Parathyroid adenoma (tissue), 2 donors: ENCODE results near the gene MSH3.

Experiments
- H2AFZ ChIP-seq: fragments of 300-600 bp; sonication (generic); one replicate; pipeline ENCODE4 v1.7.0; 2017; ENCODE audit warnings: antibody characterized with exemption, mild to moderate bottlenecking
- H3K27ac ChIP-seq: fragments of 300-600 bp; sonication (generic); one replicate; pipeline ENCODE4 v1.7.0; 2017
- H3K27me3 ChIP-seq: fragments of 300-600 bp; sonication (generic); one replicate; pipeline ENCODE4 v1.7.0; 2017; ENCODE audit warnings: low read length; ENCODE audit not compliant: control insufficient read depth, insufficient read depth
- H3K36me3 ChIP-seq: fragments of 300-600 bp; sonication (generic); one replicate; pipeline ENCODE4 v1.7.0; 2017; ENCODE audit warnings: low read length; ENCODE audit not compliant: control insufficient read depth, insufficient read depth
- H3K4me1 ChIP-seq: fragments of 300-600 bp; sonication (generic); one replicate; pipeline ENCODE4 v1.7.0; 2017; ENCODE audit warnings: control low read depth
- H3K4me2 ChIP-seq: fragments of 300-600 bp; sonication (generic); one replicate; pipeline ENCODE4 v1.7.0; 2017; ENCODE audit warnings: low read length
- H3K4me3 ChIP-seq: fragments of 300-600 bp; sonication (generic); one replicate; pipeline ENCODE4 v1.7.0; 2017; ENCODE audit warnings: low read depth, low read length
- H3K79me2 ChIP-seq: fragments of 300-600 bp; sonication (generic); one replicate; pipeline ENCODE4 v1.7.0; 2017; ENCODE audit warnings: control low read depth
- H3K9ac ChIP-seq: fragments of 300-600 bp; sonication (generic); one replicate; pipeline ENCODE4 v1.7.0; 2017; ENCODE audit warnings: mild to moderate bottlenecking
- H3K9me3 ChIP-seq: fragments of 300-600 bp; sonication (generic); one replicate; pipeline ENCODE4 v1.7.0; 2017; ENCODE audit warnings: low read length; ENCODE audit not compliant: control insufficient read depth
- TF ChIP-seq, protein P1 (sequence below): fragments of 300-600 bp; sonication (generic); IDR thresholded peaks from one replicate; pipeline ENCODE4 v1.7.0; 2017; ENCODE audit warnings: antibody characterized with exemption, mild to moderate bottlenecking
- donor health status: primary hyperparathyroidism.

The MSH3 gene

DNA sequence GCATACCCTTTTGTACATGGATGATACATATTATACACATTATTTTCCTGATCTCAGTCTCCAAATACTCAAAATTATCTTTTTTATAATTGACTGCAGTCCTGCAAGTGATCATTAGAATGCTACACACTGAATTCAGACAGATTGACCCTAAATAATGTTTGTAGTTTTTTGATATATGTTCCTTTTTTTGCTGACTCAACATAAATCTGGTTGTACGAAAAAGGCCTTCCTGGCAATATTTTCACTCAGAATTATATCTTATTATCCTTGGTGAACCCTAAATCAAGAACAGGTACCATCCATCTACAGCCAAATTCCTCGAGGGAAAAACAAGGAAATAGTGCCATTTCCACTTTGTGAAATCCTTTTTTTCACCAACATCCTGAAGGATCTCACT, 200.1 kb downstream of the MSH3 start:
- H3K9ac ChIP-seq = no peak overlapping the region
- H3K4me1 ChIP-seq = no peaks in the 10 kb centered on the region
- H2AFZ ChIP-seq = no peak overlapping the region
- H3K36me3 ChIP-seq = no peaks in the 10 kb centered on the region
- no peak overlapping the region for H3K4me2 ChIP-seq
- no peaks in the 10 kb centered on the region for H3K27me3 ChIP-seq
- H3K79me2 ChIP-seq = no peaks in the 10 kb centered on the region
- H3K4me3 ChIP-seq = no peak overlapping the region
- no peaks in the 10 kb centered on the region for H3K9me3 ChIP-seq
- H3K27ac ChIP-seq = no peak overlapping the region
- TF ChIP-seq, protein P1, sequence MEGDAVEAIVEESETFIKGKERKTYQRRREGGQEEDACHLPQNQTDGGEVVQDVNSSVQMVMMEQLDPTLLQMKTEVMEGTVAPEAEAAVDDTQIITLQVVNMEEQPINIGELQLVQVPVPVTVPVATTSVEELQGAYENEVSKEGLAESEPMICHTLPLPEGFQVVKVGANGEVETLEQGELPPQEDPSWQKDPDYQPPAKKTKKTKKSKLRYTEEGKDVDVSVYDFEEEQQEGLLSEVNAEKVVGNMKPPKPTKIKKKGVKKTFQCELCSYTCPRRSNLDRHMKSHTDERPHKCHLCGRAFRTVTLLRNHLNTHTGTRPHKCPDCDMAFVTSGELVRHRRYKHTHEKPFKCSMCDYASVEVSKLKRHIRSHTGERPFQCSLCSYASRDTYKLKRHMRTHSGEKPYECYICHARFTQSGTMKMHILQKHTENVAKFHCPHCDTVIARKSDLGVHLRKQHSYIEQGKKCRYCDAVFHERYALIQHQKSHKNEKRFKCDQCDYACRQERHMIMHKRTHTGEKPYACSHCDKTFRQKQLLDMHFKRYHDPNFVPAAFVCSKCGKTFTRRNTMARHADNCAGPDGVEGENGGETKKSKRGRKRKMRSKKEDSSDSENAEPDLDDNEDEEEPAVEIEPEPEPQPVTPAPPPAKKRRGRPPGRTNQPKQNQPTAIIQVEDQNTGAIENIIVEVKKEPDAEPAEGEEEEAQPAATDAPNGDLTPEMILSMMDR = no peak

DNA sequence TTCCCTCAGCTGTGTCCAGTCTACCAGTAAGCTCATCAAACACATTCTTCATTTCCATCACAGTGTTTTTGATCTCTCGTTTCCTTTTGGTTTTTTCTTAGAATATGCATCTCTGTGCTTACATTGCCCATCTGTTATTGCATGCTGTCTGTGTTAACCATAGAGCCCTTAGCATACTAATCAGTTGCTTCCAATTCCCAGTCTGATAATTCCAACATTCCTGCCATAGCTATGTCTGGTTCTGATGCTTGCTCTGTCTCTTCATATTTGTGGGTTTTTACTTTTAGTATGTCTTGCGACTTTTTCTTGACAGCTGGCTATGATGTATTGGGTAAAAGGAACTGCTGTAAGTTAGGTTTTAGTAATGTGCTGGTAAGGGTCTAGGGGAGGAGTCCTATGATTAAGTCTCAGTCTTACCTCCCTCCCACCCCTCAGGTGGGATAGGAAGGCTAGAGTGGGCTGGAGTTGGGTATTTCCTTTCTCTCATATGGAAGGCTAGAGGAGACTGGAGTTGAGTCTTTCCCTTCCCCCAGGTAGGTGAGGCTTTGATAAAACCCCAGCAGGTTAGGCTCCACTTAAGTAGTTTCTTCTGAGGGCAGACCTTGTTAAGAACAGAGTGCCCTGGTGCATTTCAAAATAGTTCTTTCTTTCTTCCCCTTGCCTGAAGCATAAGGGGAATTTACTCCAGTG, 206.6 kb downstream of the MSH3 start:
- Histone ChIP-seq H3K4me3 (no peak overlapping the region), H3K9ac (no peak overlapping the region), H3K9me3 (no peaks in the 10 kb centered on the region), H2AFZ (no peak overlapping the region), H3K4me2 (no peak overlapping the region), H3K79me2 (no peaks in the 10 kb centered on the region), H3K36me3 (no peaks in the 10 kb centered on the region), H3K4me1 (no peaks in the 10 kb centered on the region), H3K27me3 (no peaks in the 10 kb centered on the region), H3K27ac (no peak overlapping the region)
- TF ChIP-seq, protein P1 = no peak

DNA sequence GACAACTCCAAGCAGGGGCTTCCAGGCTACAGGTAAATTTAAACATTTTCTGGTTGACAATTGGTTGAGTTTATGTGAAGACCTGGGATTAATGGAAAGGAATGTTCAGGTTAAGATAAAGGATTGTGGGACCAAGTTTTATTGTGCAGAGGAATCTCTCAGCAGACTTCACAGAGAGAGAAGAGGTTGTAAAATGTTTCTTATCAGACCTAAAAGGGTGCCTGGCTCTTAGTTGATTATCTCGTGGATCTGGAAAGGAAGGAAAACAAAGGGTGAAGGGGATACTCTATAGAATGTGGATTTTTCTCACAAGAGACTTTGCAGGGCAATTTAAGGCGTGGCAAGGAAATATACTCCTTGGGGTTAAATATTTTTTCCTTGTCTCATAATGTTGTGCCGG, 209.3 kb downstream of the MSH3 start:
- Histone ChIP-seq H2AFZ (no peak overlapping the region), H3K4me3 (no peak overlapping the region), H3K4me1 (no peaks in the 10 kb centered on the region), H3K27ac (no peak overlapping the region), H3K4me2 (no peak overlapping the region), H3K79me2 (no peaks in the 10 kb centered on the region), H3K9me3 (no peaks in the 10 kb centered on the region), H3K36me3 (no peaks in the 10 kb centered on the region), H3K9ac (no peak overlapping the region), H3K27me3 (no peaks in the 10 kb centered on the region)
- TF ChIP-seq, protein P1 = no peak

DNA sequence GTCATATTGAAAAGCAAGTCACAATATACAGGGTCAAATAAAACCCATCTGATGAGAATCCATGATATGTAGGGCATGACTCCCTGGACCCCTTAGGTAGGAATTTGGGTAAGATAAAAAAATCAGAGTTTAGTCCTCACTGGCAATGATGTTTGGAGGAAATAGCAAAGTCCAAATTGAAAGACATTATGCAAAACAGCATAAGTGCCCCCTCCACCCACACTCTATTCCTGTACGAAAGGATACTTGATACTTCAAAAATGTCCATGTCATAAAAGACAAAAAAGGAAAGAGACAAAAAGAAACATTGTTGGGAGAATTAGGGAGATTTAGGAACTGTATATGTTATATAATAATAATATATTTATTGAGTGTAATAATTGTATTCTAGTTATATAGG, 209.7 kb downstream of the MSH3 start:
- Histone ChIP-seq H3K4me3 (no peak overlapping the region), H3K9me3 (no peaks in the 10 kb centered on the region), H3K9ac (no peak overlapping the region), H3K4me2 (no peak overlapping the region), H3K79me2 (no peaks in the 10 kb centered on the region), H2AFZ (no peak overlapping the region), H3K4me1 (no peaks in the 10 kb centered on the region), H3K27me3 (no peaks in the 10 kb centered on the region), H3K27ac (no peak overlapping the region), H3K36me3 (no peaks in the 10 kb centered on the region)
- TF ChIP-seq, protein P1 = no peak
